DMS53 (cell line): Measurements from ENCODE around the gene HK2.

Source experiments
- DNase-seq: peaks from one replicate; lab custom pipeline; 2025; lab: John Stamatoyannopoulos, UW

Gene HK2

DNA sequence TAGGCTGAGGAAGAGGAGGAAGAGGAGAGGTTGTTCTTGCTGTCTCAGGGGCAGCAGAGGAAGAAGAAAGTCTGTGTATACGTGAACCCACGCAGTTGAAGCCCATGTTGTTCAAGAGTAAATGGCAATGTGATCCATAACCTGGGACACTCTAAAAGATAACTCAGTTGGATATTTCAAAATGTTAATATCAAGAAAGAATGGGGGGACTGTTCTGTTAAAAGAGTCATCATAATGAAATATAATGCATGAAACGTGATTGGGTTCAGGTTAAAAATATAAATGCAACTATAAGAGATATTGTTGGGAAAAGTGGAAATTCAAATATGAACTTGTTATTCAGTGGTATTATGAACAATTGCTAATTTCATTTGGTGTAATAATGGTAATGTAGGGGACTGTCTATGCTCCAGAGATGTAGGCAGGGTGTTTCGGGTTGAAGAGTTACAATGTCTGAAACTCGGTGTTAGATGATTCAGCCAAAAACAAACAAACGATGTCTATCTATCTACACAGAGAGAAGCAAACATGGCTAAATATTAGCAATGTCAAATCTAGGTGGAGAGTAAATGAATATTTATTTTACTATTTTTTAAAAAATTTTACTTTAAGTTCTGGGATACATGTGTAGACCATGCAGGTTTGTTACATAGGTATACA is 103.4 kb downstream of the HK2 start:
- DNase-seq = peak; percentile 68

DNA sequence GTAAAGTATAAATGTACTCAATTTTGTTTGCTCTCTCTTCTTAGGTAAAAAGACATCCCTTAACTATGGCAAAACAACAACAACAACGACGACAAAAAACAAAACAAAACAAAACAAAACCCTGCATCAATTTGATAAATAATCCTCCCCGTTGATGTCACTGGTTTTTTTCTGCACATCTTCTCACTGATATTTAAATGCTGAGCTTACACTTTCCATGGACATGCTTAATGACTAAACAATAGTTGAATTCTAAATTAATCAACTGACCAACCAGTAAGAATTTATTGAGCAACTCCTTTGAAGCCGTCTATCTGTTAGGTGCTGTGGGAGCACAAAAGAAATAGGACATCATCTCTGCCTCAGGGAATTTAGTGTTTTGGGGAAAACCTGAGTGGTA is 104.3 kb downstream of the HK2 start:
- no peak for DNase-seq

DNA sequence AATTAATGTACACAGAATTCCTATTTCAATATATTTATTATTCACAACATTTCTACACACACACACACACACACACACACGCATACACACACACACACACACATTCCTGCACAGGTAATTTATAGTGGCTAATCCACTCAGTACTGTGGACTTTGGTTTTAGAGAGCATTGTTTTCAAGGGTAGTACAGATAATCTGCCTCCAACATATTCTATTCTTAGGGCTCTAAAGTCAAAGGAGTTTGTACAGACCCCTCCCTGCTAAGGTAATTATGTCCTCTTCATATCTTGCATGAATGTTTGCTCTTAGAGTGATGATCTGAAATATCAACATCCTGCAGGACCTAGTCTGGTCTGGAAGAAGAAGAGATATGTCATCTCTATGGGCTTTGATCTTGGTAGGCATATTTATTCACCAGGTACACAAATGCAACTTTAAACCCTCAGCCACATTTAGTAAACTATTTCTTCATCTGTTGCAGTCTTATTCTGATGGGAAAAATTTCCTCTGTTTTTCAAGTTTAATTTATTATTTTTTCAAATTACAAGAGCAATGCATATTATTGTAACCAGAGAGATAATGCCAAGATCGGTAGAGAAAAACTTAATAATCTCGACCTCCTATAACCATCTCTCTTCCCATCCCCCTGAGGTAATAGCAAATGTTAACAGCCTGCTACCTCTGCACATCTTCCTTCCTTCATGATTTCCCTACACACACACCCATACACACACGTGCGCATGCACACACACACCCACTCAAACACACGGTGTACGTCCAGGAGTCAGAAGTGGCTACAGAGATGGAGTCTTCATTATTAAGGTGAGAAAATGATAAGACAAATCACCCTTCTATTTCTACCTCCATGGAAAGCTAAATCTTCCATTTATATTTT is 106.2 kb downstream of the HK2 start:
- DNase-seq = peak; percentile 51

- DNase-seq = no peak
Observed at GRCh38 chr2:74941284-74941683, 107.4 kb downstream of the HK2 start.

DNA sequence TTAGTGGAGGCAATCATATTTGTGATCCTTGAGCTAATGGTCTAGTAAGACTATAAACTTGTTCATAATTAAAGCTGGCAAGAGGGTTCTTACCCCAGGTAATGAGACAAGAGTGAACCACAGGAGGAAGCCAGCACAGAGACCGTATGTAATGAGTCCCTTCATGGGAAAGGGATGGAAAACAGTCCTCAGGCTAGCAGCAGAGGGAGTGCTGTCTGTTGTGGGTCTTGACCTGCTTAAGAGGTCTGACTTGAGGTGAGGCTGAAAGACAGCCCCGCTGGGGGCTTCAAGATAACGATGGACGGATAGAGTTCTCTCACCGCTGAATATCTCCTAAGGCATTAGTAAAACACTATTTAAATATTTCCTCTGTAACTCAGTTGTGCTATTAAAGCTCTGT is 108.3 kb downstream of the HK2 start:
- no peak for DNase-seq
